GM23338 (cell line): ENCODE data around the gene SIX6.

Experiments
- CREB1 ChIP-seq: fragments of 250-450 bp; sonication (Bioruptor Pico); IDR thresholded peaks from 2 replicates; pipeline ENCODE4 v1.5.0; 2020; ENCODE audit warnings: low read depth, mild to moderate bottlenecking, moderate library complexity
- EZH2 ChIP-seq: fragments of 200-600 bp; sonication (generic); IDR thresholded peaks from one replicate; pipeline ENCODE4 v1.8.0; 2017; ENCODE audit warnings: antibody characterized with exemption, mild to moderate bottlenecking, low read depth; ENCODE audit not compliant: unreplicated experiment
- EZH2phosphoT487 ChIP-seq: fragments of 200-600 bp; sonication (generic); IDR thresholded peaks from one replicate; pipeline ENCODE4 v1.8.1; 2018; ENCODE audit warnings: antibody characterized with exemption; ENCODE audit not compliant: unreplicated experiment
- JUNB ChIP-seq: IDR thresholded peaks from one replicate; pipeline ENCODE4 v1.6.1; 2016; ENCODE audit warnings: antibody characterized with exemption; ENCODE audit not compliant: unreplicated experiment
- NANOG ChIP-seq: IDR thresholded peaks from 2 replicates; pipeline ENCODE4 v1.6.1; 2016; ENCODE audit warnings: antibody characterized with exemption, borderline replicate concordance
- POLR2AphosphoS5 ChIP-seq: IDR thresholded peaks from 2 replicates; pipeline ENCODE4 v1.6.1; 2016; ENCODE audit warnings: antibody characterized with exemption, low read depth
- ZNF114 ChIP-seq: fragments of 250-450 bp; sonication (Bioruptor Pico); IDR thresholded peaks from 2 replicates; pipeline ENCODE4 v1.5.0; 2020; ENCODE audit warnings: mild to moderate bottlenecking, moderate library complexity
- ZNF331 ChIP-seq: fragments of 250-450 bp; sonication (Bioruptor Pico); IDR thresholded peaks from 2 replicates; pipeline ENCODE4 v1.5.0; 2020; ENCODE audit warnings: low read depth, mild to moderate bottlenecking, moderate library complexity
- TF ChIP-seq, protein P1 (sequence below), 2 experiments: fragments of 200-600 bp in 1 of 2; sonication (generic) in 1 of 2; conservative IDR thresholded peaks; 2 replicates each; pipeline versions ENCODE4 v1.5.1 to v1.6.1; 2016 to 2017; ENCODE audit warnings: antibody characterized with exemption in 2 of 2, low read depth in 2 of 2, mild to moderate bottlenecking in 2 of 2, moderate library complexity in 1 of 2
- TF ChIP-seq, protein P2 (sequence below): IDR thresholded peaks from 2 replicates; pipeline ENCODE4 v1.6.1; 2016; ENCODE audit warnings: antibody characterized with exemption
- TF ChIP-seq, protein P3 (sequence below): IDR thresholded peaks from one replicate; pipeline ENCODE4 v1.6.1; 2018; ENCODE audit warnings: antibody characterized with exemption; ENCODE audit not compliant: unreplicated experiment

DNA sequence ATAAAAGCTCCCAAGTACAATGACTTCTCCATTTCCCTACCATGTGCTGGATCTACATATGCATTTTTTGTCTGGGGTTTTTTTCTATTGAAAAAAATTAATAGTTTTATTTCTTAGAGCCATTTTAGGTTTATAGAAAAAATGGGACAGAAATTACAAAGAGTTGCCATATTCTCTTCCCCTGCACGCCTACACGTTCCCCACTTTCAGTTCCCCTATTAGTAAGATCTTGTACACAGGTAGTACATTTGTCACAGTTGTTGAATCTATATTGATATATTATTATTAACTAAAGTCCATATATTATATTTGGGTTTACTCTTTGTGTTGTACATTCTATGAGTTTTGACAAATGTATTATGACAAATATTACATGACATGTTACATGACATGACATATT, 35.7 kb downstream of the SIX6 start:
- TF ChIP-seq, protein P1, sequence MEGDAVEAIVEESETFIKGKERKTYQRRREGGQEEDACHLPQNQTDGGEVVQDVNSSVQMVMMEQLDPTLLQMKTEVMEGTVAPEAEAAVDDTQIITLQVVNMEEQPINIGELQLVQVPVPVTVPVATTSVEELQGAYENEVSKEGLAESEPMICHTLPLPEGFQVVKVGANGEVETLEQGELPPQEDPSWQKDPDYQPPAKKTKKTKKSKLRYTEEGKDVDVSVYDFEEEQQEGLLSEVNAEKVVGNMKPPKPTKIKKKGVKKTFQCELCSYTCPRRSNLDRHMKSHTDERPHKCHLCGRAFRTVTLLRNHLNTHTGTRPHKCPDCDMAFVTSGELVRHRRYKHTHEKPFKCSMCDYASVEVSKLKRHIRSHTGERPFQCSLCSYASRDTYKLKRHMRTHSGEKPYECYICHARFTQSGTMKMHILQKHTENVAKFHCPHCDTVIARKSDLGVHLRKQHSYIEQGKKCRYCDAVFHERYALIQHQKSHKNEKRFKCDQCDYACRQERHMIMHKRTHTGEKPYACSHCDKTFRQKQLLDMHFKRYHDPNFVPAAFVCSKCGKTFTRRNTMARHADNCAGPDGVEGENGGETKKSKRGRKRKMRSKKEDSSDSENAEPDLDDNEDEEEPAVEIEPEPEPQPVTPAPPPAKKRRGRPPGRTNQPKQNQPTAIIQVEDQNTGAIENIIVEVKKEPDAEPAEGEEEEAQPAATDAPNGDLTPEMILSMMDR (conservative IDR thresholded peaks at IDR 0.05; ENCODE audit: low read depth in 2 of 2): no peak
- TF ChIP-seq POLR2AphosphoS5 (no peak), EZH2 (no peak), NANOG (no peak), JUNB (no peak), CREB1 (no peak), EZH2phosphoT487 (no peak), ZNF114 (CRISPR knock-in tag) (no peak), ZNF331 (CRISPR knock-in tag) (no peak)
- TF ChIP-seq, protein P2, sequence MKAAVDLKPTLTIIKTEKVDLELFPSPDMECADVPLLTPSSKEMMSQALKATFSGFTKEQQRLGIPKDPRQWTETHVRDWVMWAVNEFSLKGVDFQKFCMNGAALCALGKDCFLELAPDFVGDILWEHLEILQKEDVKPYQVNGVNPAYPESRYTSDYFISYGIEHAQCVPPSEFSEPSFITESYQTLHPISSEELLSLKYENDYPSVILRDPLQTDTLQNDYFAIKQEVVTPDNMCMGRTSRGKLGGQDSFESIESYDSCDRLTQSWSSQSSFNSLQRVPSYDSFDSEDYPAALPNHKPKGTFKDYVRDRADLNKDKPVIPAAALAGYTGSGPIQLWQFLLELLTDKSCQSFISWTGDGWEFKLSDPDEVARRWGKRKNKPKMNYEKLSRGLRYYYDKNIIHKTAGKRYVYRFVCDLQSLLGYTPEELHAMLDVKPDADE: no peak
- TF ChIP-seq, protein P3, sequence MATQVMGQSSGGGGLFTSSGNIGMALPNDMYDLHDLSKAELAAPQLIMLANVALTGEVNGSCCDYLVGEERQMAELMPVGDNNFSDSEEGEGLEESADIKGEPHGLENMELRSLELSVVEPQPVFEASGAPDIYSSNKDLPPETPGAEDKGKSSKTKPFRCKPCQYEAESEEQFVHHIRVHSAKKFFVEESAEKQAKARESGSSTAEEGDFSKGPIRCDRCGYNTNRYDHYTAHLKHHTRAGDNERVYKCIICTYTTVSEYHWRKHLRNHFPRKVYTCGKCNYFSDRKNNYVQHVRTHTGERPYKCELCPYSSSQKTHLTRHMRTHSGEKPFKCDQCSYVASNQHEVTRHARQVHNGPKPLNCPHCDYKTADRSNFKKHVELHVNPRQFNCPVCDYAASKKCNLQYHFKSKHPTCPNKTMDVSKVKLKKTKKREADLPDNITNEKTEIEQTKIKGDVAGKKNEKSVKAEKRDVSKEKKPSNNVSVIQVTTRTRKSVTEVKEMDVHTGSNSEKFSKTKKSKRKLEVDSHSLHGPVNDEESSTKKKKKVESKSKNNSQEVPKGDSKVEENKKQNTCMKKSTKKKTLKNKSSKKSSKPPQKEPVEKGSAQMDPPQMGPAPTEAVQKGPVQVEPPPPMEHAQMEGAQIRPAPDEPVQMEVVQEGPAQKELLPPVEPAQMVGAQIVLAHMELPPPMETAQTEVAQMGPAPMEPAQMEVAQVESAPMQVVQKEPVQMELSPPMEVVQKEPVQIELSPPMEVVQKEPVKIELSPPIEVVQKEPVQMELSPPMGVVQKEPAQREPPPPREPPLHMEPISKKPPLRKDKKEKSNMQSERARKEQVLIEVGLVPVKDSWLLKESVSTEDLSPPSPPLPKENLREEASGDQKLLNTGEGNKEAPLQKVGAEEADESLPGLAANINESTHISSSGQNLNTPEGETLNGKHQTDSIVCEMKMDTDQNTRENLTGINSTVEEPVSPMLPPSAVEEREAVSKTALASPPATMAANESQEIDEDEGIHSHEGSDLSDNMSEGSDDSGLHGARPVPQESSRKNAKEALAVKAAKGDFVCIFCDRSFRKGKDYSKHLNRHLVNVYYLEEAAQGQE: no peak
